BJ (cell line): ENCODE data around the gene KRT84. TPM values are rescaled to one million over a fixed set of nuclear protein-coding genes. Genes with fewer than 3 reads are reported as not detected.
A peak's percentile ranks its signal among the peaks of the same experiment; 100 is the strongest.

Source experiments
- CTCF ChIA-PET: fragments of 350-600 bp; formaldehyde crosslinking; extraction: SDS; loops from one replicate; lab custom pipeline; 2021; ENCODE audit warnings: antibody characterized with exemption, inconsistent platforms; lab: Yijun Ruan, JAX
- POLR2A ChIA-PET: fragments of 300-600 bp; sonication (Branson Sonifier 250); formaldehyde crosslinking; extraction: SDS; loops from one replicate; lab custom pipeline; 2021; ENCODE audit warnings: antibody characterized with exemption; lab: Charles Lee
- DNase-seq: peaks from one replicate; pipeline ENCODE4 v3.0.0-alpha.2; 2011; ENCODE audit warnings: low read depth
- H3K27me3 ChIP-seq: 2 replicates; pipeline ENCODE4 v1.6.0; 2011; ENCODE audit warnings: low read length; ENCODE audit not compliant: control insufficient read depth, insufficient read depth
- H3K36me3 ChIP-seq: 2 replicates; pipeline ENCODE4 v1.5.1; 2011; ENCODE audit warnings: low read length; ENCODE audit not compliant: control insufficient read depth, insufficient read depth
- H3K4me3 ChIP-seq: 2 replicates; pipeline ENCODE4 v1.5.1; 2011; ENCODE audit warnings: low read depth, mild to moderate bottlenecking, control low read depth, low read length
- CTCF ChIP-seq: IDR thresholded peaks from 2 replicates; pipeline ENCODE4 v1.5.1; 2011; ENCODE audit warnings: low read depth, mild to moderate bottlenecking, control low read depth, inconsistent platforms, low read length, moderate library complexity; ENCODE audit not compliant: insufficient read depth
- polyA plus RNA-seq: library from polyadenylated mRNA; depleted of rRNA; stranded (reverse); fragments of >200 nt; gene quantifications from 2 replicates; pipeline ENCODE4 v1.2.3, GENCODE V29; 2011

Gene KRT84
- polyA plus RNA-seq, 1 experiment: not detected

- H3K36me3 ChIP-seq: no peaks in the 10 kb centered on the region
- H3K27me3 ChIP-seq: peaks cover 13% of the 10 kb centered on the region
- H3K4me3 ChIP-seq: no peak overlapping the region
- ChIA-PET CTCF (interaction anchor here (0.9 to 2.4 kb wide), 3 partner anchors 9 to 479 kb away, joined by 4 to 10 read pairs (median 4); no protein-coding TSS in a partner anchor), POLR2A (no interaction called here)
- TF ChIP-seq CTCF: no peak
- DNase-seq: no peak
These were observed 15.5 kb upstream of the KRT84 start for GRCh38 chr12:52400906-52401305.

- TF ChIP-seq CTCF: no peak
- DNase-seq: no peak
- H3K36me3 ChIP-seq: no peaks in the 10 kb centered on the region
- ChIA-PET CTCF (interaction anchor here (0.9 to 2.4 kb wide), 4 partner anchors 8 to 485 kb away, joined by 3 to 10 read pairs (median 4); no protein-coding TSS in a partner anchor), POLR2A (no interaction called here)
- no peak overlapping the region for H3K4me3 ChIP-seq
- peaks cover 15% of the 10 kb centered on the region for H3K27me3 ChIP-seq
These were observed 14.3 kb upstream of the KRT84 start for GRCh38 chr12:52399756-52400155.

- ChIA-PET CTCF (interaction anchor here (0.9 to 1.4 kb wide), 6 partner anchors 18 to 482 kb away, joined by 3 to 5 read pairs (median 4); no protein-coding TSS in a partner anchor), POLR2A (interaction anchor here (0.7 kb wide), 1 partner anchor 16 kb away, joined by 7 read pairs; no protein-coding TSS in a partner anchor)
- Histone ChIP-seq H3K4me3 (no peak overlapping the region), H3K36me3 (no peaks in the 10 kb centered on the region), H3K27me3 (peaks cover 18% of the 10 kb centered on the region)
- no peak for TF ChIP-seq CTCF
- no peak for DNase-seq
These were observed 12.7 kb upstream of the KRT84 start for GRCh38 chr12:52398176-52398575.

GRCh38 chr12:52396656-52397055 is 11.2 kb upstream of the KRT84 start:
- ChIA-PET CTCF (interaction anchor here (0.7 to 2.9 kb wide), 12 partner anchors 11 to 584 kb away, joined by 3 to 14 read pairs (median 3); partner anchors contain the start of gene KRT84), POLR2A (no interaction called here)
- Histone ChIP-seq H3K4me3 (no peak overlapping the region), H3K36me3 (no peaks in the 10 kb centered on the region), H3K27me3 (peaks cover 17% of the 10 kb centered on the region)
- no peak for TF ChIP-seq CTCF
- no peak for DNase-seq

GRCh38 chr12:52395761-52396434 is 10.4 kb upstream of the KRT84 start:
- H3K36me3 ChIP-seq: no peaks in the 10 kb centered on the region
- no peak for DNase-seq
- POLR2A ChIA-PET: no interaction called here

More at GRCh38 chr12:52395761-52396434, 10.4 kb upstream of the KRT84 start:
- CTCF ChIA-PET: interaction anchor here (0.7 to 2.9 kb wide), 16 partner anchors 9 to 585 kb away, joined by 3 to 14 read pairs (median 3); partner anchors contain the start of gene KRT84
- peaks cover 14% of the 10 kb centered on the region for H3K27me3 ChIP-seq
- TF ChIP-seq CTCF: peak; percentile 34
- no peak overlapping the region for H3K4me3 ChIP-seq
